ENCODE results near the gene NOXA1.
A peak's percentile ranks its signal among the peaks of the same experiment; 100 is the strongest.
"Not testable (repeated sequence)": the region's sequence is repeated elsewhere in the genome, so short reads cannot be mapped to it uniquely, and the experiment has no call there.

NOXA1 gene

GRCh38 chr9:137439158-137439714 is 16.0 kb downstream of the NOXA1 start:
- DNase-seq (ENCODE audit: low read depth in 1 of 2, low spot score in 1 of 2), result no peak

GRCh38 chr9:137441289-137441934 is 18.2 kb downstream of the NOXA1 start, which contains the start of gene ENTPD8:
Gene ENTPD8 (minus strand): TSS chr9:137441357. CDS start chr9:137438285, 3,072 bp downstream.
- DNase-seq (ENCODE audit: low read depth in 1 of 2, low spot score in 1 of 2), result no peak

- no peak for DNase-seq (ENCODE audit: low read depth in 1 of 2, low spot score in 1 of 2)
These were observed 18.7 kb downstream of the NOXA1 start for GRCh38 chr9:137441935-137442321.

- no peak for DNase-seq (ENCODE audit: low read depth in 1 of 2, low spot score in 1 of 2)
These were observed 21.1 kb downstream of the NOXA1 start for GRCh38 chr9:137444106-137444790.

GRCh38 chr9:137445275-137445807 is 22.1 kb downstream of the NOXA1 start:
- peak; percentile 70 to 78 for DNase-seq (ENCODE audit: low read depth in 1 of 2, low spot score in 1 of 2)

- DNase-seq (ENCODE audit: low read depth in 1 of 2, low spot score in 1 of 2), result no peak
These were observed 22.8 kb downstream of the NOXA1 start for GRCh38 chr9:137445930-137446431.

GRCh38 chr9:137446851-137447471 is 23.8 kb downstream of the NOXA1 start:
- no peak for DNase-seq (ENCODE audit: low read depth in 1 of 2, low spot score in 1 of 2)

- DNase-seq (ENCODE audit: low read depth in 1 of 2, low spot score in 1 of 2), result no peak
These were observed 24.8 kb downstream of the NOXA1 start for GRCh38 chr9:137447722-137448601.

GRCh38 chr9:137448602-137448962 is 25.4 kb downstream of the NOXA1 start:
- no peak for DNase-seq (ENCODE audit: low read depth in 1 of 2, low spot score in 1 of 2)

- DNase-seq (ENCODE audit: low read depth in 1 of 2, low spot score in 1 of 2), result no peak
These were observed 26.1 kb downstream of the NOXA1 start for GRCh38 chr9:137449081-137449844.

GRCh38 chr9:137449931-137450538 is 26.8 kb downstream of the NOXA1 start:
- DNase-seq (ENCODE audit: low read depth in 1 of 2, low spot score in 1 of 2), result no peak

- DNase-seq (ENCODE audit: low read depth in 1 of 2, low spot score in 1 of 2), result not testable (repeated sequence)
These were observed 27.5 kb downstream of the NOXA1 start for GRCh38 chr9:137450539-137451222.

- DNase-seq (ENCODE audit: low read depth in 1 of 2, low spot score in 1 of 2), result not testable (repeated sequence)
These were observed 28.2 kb downstream of the NOXA1 start for GRCh38 chr9:137451264-137452005.

- no peak for DNase-seq (ENCODE audit: low read depth in 1 of 2, low spot score in 1 of 2)
These were observed 29.0 kb downstream of the NOXA1 start for GRCh38 chr9:137452006-137452760.

GRCh38 chr9:137452761-137453642 is 29.8 kb downstream of the NOXA1 start:
- DNase-seq (ENCODE audit: low read depth in 1 of 2, low spot score in 1 of 2), result no peak

GRCh38 chr9:137453643-137454081 is 30.5 kb downstream of the NOXA1 start:
- DNase-seq (ENCODE audit: low read depth in 1 of 2, low spot score in 1 of 2), result peak in 1 of 2 donors; percentile 54

Measured in activated T-helper 1 cell treated with anti-CD3 and anti-CD28 coated beads, Interleukin-2, amount 50 U/mL, for 16 hours (primary cell).